SH-SY5Y (cell line): ENCODE results near the gene DLGAP1.

Experiments used
- GATA2 ChIP-seq: IDR thresholded peaks from 2 replicates; pipeline ENCODE4 v1.6.1; 2011; ENCODE audit warnings: mild to moderate bottlenecking, low read depth, low read length
- GATA3 ChIP-seq: IDR thresholded peaks from 2 replicates; pipeline ENCODE4 v1.6.1; 2011; ENCODE audit warnings: low read depth, mild to moderate bottlenecking, low read length, moderate library complexity

- TF ChIP-seq GATA2 (no peak), GATA3 (no peak)
These were observed 986.3 kb downstream of the DLGAP1 start for GRCh38 chr18:3468833-3469232.
